ENCODE data around the gene LARP6. TPM values are rescaled to one million over a fixed set of nuclear protein-coding genes. Genes with fewer than 3 reads are reported as not detected.

The LARP6 gene
- total and polyA plus RNA-seq, 2 of the 4 experiments (the other 2 are of a cell fraction), result 36.4 to 135 TPM

DNA sequence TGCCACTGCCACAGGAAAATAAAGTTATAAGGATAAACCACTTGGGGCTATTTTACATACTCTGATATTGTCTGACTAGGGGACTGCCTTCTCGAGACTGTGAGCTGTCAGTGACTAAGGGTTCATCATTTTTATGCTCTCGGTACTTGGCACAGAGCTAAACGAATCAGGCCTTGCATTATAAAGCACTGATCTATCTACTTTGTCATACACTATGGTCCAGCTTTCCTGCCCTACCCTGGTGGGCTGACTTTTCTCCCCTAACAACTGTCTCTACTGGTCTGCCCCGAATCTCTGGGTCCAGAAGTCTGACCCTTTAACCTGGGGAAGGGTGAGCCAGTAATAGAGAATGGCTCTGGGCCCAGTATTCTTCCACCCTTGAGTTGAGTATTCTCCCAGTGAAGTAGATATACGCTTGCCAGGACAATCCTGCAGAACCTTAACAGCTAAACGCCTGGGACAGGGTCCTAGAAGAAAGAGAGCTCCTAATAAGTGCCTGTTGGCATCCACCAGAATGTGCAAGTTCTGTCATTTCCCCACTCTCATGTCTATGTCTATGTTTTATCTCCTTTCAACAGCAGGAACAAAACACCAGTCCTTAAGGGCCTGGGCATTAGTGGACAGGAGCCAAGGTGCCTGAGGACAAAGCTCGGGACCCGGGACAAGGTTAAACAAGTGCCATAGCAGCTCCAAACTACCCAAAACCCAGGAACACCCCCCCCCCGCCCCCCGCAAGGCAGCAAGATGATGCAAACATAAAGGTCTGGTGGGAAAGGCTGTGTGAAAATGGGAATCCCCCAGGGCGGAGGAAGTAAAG, 1.2 kb downstream of the LARP6 start (continued):
- no peak; the same call in 1 of the 2 replicates for TF ChIP-seq RAD21 (IDR thresholded peaks at IDR 0.05; ENCODE audit: low read length)
- TF ChIP-seq FOS (IDR thresholded peaks at IDR 0.05; ENCODE audit: low read depth, low read length), result no peak
- no peak for TF ChIP-seq SMC3 (IDR thresholded peaks at IDR 0.05; ENCODE audit: low read depth, low read length)

DNA sequence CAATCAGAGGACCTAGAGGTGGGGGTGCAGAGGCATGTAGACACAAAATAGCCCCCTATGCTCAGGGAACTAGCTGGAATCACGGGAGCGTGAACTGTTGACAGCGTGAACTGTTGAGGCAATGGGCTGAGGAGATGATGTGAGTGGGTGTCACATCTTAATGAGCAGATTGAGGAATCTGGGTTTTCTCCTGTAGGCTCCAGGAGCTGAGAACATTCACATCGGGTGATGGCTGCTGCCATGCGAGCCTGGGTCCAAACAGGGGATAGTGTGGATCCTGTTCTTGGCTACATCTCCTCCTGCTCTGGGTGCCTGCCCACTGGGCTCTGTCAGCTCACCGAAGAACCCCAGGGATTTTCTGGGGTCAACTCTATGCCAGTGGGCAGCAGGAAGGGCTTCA, 2.1 kb downstream of the LARP6 start:
- BruUV-seq (replicated peaks), result no TSS peak
- peak overlapping the region; percentile 95 for H2BK5ac ChIP-seq (ENCODE audit: low read depth, low read length, poor library complexity, severe bottlenecking)
- H4K91ac ChIP-seq (ENCODE audit: insufficient read depth, low read depth, low read length), result 0 out of 2 replicates have a peak overlapping the region, but pooled peaks have one; percentile 14
- H4K20me1 ChIP-seq (ENCODE audit: insufficient read depth, low read length), result peaks cover 25% of the 10 kb centered on the region
- 0 out of 2 replicates have a peak overlapping the region, but pooled peaks have one; percentile 95 for H3K4me3 ChIP-seq (ENCODE audit: insufficient read depth, low read depth, low read length)
- ATAC-seq (ENCODE audit: low read depth) (no peak), DNase-seq (no peak)
- peak overlapping the region; percentile 78 for H3K23ac ChIP-seq (ENCODE audit: low read depth, low read length)
- peak overlapping the region; percentile 97; the same call in 1 of the 2 replicates for H3K9ac ChIP-seq (ENCODE audit: low read depth, low read length)
- H3K27ac ChIP-seq (ENCODE audit: insufficient read depth, low read length), result peak overlapping the region; percentile 44
- H3K56ac ChIP-seq (ENCODE audit: extremely low read depth, insufficient read depth, low read length), result no peak overlapping the region
- H3K4me1 ChIP-seq (ENCODE audit: control insufficient read depth, insufficient read depth, low read length), result peaks cover 16% of the 10 kb centered on the region
- H3K27me3 ChIP-seq (ENCODE audit: control insufficient read depth, insufficient read depth, low read length), result no peaks in the 10 kb centered on the region
- ChIA-PET CTCF (interaction anchor here (0.5 to 1.1 kb wide), 3 partner anchors 13 to 127 kb away, joined by 3 to 5 read pairs (median 4); no protein-coding TSS in a partner anchor), POLR2A (ENCODE audit: unreplicated experiment) (interaction anchor here (0.6 kb wide), 1 partner anchor 137 kb away, joined by 4 read pairs; no protein-coding TSS in a partner anchor)
- H3K9me1 ChIP-seq (ENCODE audit: insufficient read depth, low read length), result peaks cover 9% of the 10 kb centered on the region
- peak overlapping the region; percentile 31 for H2AK9ac ChIP-seq (replicated peaks; ENCODE audit: low read depth, low read length, poor library complexity)
- no peak overlapping the region for H2BK20ac ChIP-seq (ENCODE audit: low read depth, low read length)
- H2BK15ac ChIP-seq (ENCODE audit: low read depth, low read length), result no peak overlapping the region
- intact Hi-C loops (cut with micrococcal nuclease), result no loop called here
- peak overlapping the region; percentile 73 for H2AK5ac ChIP-seq (ENCODE audit: low read depth, low read length)
- H4K5ac ChIP-seq (ENCODE audit: low read depth, low read length), result no peak overlapping the region
- H3K4me2 ChIP-seq (ENCODE audit: low read depth, low read length), result peak overlapping the region; percentile 95
- TF ChIP-seq RFX5 (IDR thresholded peaks at IDR 0.05; ENCODE audit: low read depth, low read length) (no peak), BHLHE40 (IDR thresholded peaks at IDR 0.05; ENCODE audit: low read depth, low read length) (no peak), CHD1 (IDR thresholded peaks at IDR 0.05; ENCODE audit: low read depth, low read length) (no peak), CEBPB (IDR thresholded peaks at IDR 0.05; ENCODE audit: low read depth, low read length) (no peak), MAZ (IDR thresholded peaks at IDR 0.05; ENCODE audit: borderline replicate concordance, low read depth, low read length) (no peak), FOS (IDR thresholded peaks at IDR 0.05; ENCODE audit: low read depth, low read length) (no peak)
- TF ChIP-seq, protein P1, sequence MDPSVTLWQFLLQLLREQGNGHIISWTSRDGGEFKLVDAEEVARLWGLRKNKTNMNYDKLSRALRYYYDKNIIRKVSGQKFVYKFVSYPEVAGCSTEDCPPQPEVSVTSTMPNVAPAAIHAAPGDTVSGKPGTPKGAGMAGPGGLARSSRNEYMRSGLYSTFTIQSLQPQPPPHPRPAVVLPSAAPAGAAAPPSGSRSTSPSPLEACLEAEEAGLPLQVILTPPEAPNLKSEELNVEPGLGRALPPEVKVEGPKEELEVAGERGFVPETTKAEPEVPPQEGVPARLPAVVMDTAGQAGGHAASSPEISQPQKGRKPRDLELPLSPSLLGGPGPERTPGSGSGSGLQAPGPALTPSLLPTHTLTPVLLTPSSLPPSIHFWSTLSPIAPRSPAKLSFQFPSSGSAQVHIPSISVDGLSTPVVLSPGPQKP (IDR thresholded peaks at IDR 0.05; ENCODE audit: borderline replicate concordance, low read depth, low read length), result no peak
- H3K14ac ChIP-seq (replicated peaks; ENCODE audit: low read depth, low read length), result peak overlapping the region; percentile 72
- H4K8ac ChIP-seq (ENCODE audit: low read depth in 2 of 2, low read length in 2 of 2), result peak overlapping the region in 1 of 2 experiments; percentile 36; a peak in 1 of 4 replicates
- H2BK120ac ChIP-seq (ENCODE audit: low read depth, low read length), result peak overlapping the region; percentile 4; the same call in 1 of the 2 replicates
- dilution Hi-C loops (cut with HindIII; ENCODE audit: low sequenced_read_pairs, unreplicated experiment), result no loop called here
- no peaks in the 10 kb centered on the region for H3K9me3 ChIP-seq (ENCODE audit: control insufficient read depth, insufficient read depth, low read length)
- H3K36me3 ChIP-seq (ENCODE audit: control insufficient read depth, insufficient read depth, low read length), result peaks cover 8% of the 10 kb centered on the region
- in situ Hi-C loops (cut with MboI; ENCODE audit: low sequenced_read_pairs), result no loop called here
- 0 out of 2 replicates have a peak overlapping the region, but pooled peaks have one; percentile 30 for H3K18ac ChIP-seq (ENCODE audit: low read depth, low read length)
- peaks cover 15 to 51% of the 10 kb centered on the region in 2 experiments for H3K79me1 ChIP-seq (ENCODE audit: low read depth in 1 of 2, low read length in 2 of 2)
- H3K4ac ChIP-seq (ENCODE audit: low read depth, low read length), result peak overlapping the region; percentile 26; the same call in 1 of the 2 replicates
- H2AFZ ChIP-seq (replicated peaks; ENCODE audit: low read length, poor library complexity), result no peak overlapping the region
- WGBS, 2 experiments (ENCODE audit: extremely low coverage in 2 of 2, insufficient read length in 1 of 2), result 100% methylated on average over 2 of the region's 6 CpGs; no CpG with 5 or more reads in 1 of the 2 experiments

Measured in IMR-90 (cell line).